Subcutaneous abdominal adipose tissue (tissue), 5 donors: ENCODE results near the gene NUP155.
A peak's percentile ranks its signal among the peaks of the same experiment; 100 is the strongest.
"Not testable (repeated sequence)": the region's sequence is repeated elsewhere in the genome, so short reads cannot be mapped to it uniquely, and the experiment has no call there.

Experiments used
- H3K27ac ChIP-seq: one replicate; pipeline ENCODE4 v1.7.0; 2013; ENCODE audit warnings: low read depth, mild to moderate bottlenecking, inconsistent platforms, low read length, moderate library complexity
- H3K27me3 ChIP-seq, 5 donors: one replicate each; pipeline ENCODE4 v1.7.0; 2013; ENCODE audit warnings: low read length in 5 of 5, inconsistent platforms in 1 of 5; ENCODE audit not compliant: control insufficient read depth in 5 of 5, insufficient read depth in 4 of 5
- H3K36me3 ChIP-seq, 5 donors: one replicate each; pipeline ENCODE4 v1.7.0; 2013; ENCODE audit warnings: low read length in 5 of 5; ENCODE audit not compliant: control insufficient read depth in 5 of 5, insufficient read depth in 5 of 5
- H3K4me1 ChIP-seq, 5 donors: one replicate each; pipeline ENCODE4 v1.7.0; 2013; ENCODE audit warnings: low read length in 5 of 5, mild to moderate bottlenecking in 3 of 5, moderate library complexity in 1 of 5; ENCODE audit not compliant: control insufficient read depth in 5 of 5, insufficient read depth in 5 of 5
- H3K4me3 ChIP-seq, 5 donors: one replicate each; pipeline ENCODE4 v1.7.0; 2013; ENCODE audit warnings: low read length in 5 of 5, low read depth in 1 of 5
- H3K9ac ChIP-seq, 5 donors: one replicate each; pipeline ENCODE4 v1.7.0; 2013; ENCODE audit warnings: low read length in 5 of 5, mild to moderate bottlenecking in 4 of 5, moderate library complexity in 3 of 5
- H3K9me3 ChIP-seq, 5 donors: one replicate each; pipeline ENCODE4 v1.7.0; 2013; ENCODE audit warnings: low read length in 5 of 5; ENCODE audit not compliant: control insufficient read depth in 5 of 5
- donor health status: healthy.
- donor health status: healthy.
- donor health status: healthy.
- donor health status: healthy.
- donor health status: healthy.

NUP155 gene

DNA sequence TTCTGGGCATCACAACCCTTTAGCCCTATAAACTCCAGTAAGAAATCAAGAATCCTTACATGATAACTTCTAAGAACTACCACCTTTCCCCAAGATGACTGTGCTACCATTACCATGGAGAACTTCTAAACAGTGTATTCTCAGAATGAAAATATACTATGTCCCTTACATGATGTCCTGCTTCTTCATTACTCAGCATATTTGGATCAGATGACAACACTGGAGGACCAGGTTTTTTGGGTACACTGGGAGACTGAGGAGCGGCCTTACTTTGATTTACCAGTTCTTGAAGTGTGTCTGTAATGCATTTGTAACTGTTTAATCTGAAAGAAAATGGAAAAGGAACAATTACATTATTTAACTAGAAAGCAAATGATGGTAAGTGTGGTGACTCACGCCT is 66.0 kb downstream of the NUP155 start:
- Histone ChIP-seq H3K36me3 (peaks cover 48 to 87% (median 71%) of the 10 kb centered on the region in 5 donors), H3K27me3 (no peaks in the 10 kb centered on the region), H3K9me3 (no peaks in the 10 kb centered on the region), H3K4me1 (no peaks in the 10 kb centered on the region), H3K4me3 (no peak overlapping the region), H3K9ac (no peak overlapping the region), H3K27ac (no peak overlapping the region)

DNA sequence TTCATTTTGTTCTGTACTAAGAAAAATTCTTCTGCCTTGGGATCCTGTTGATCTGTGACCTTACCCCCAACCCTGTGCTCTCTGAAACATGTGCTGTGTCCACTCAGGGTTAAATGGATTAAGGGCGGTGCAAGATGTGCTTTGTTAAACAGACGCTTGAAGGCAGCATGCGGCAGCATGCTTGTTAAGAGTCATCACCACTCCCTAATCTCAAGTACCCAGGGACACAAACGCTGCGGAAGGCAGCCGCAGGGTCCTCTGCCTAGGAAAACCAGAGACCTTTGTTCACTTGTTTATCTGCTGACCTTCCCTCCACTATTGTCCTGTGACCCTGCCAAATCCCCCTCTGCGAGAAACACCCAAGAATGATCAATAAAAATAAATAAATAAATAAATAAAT is 74.6 kb downstream of the NUP155 start:
- not testable (repeated sequence) for H3K27me3 ChIP-seq, H3K9me3 ChIP-seq, H3K27ac ChIP-seq, H3K4me3 ChIP-seq, H3K9ac ChIP-seq, H3K4me1 ChIP-seq
- peaks cover 38 to 57% (median 53%) of the 10 kb centered on the region in 5 donors for H3K36me3 ChIP-seq

DNA sequence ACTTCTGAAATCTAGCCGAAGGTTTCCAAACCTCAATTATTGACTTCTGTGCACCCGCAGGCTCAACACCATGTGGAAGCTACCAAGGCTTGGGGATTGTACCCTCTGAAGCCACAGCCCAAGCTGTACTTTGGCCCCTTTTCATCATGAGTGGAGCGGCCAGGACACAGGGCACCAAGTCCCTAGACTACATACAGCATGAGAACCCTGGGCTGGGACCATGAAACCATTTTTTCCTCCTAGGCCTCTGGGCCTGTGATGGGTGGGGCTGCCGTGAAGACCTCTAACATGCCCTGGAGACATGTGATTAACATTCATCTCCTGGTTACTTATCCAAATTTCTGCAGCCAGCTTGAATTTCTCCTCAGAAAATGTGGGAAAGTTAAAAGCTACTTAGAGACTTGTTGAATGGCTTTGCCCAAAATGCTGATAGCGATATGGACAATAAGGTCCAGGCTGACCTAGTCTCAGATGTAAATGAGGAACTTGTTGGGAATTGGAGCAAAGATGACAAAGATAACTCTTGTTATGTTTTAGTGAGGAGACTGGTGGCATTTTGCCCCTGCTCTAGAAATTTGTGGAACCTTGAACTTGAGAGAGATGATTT is 87.6 kb downstream of the NUP155 start:
- H3K27me3 ChIP-seq, result no peaks in the 10 kb centered on the region
- H3K9me3 ChIP-seq, result peaks cover 0 to 12% (median 0%) of the 10 kb centered on the region in 5 donors
- H3K4me1 ChIP-seq, result no peaks in the 10 kb centered on the region
- H3K9ac ChIP-seq, result no peak overlapping the region
- H3K4me3 ChIP-seq, result no peak overlapping the region
- H3K27ac ChIP-seq, result no peak overlapping the region
- H3K36me3 ChIP-seq, result no peaks in the 10 kb centered on the region

DNA sequence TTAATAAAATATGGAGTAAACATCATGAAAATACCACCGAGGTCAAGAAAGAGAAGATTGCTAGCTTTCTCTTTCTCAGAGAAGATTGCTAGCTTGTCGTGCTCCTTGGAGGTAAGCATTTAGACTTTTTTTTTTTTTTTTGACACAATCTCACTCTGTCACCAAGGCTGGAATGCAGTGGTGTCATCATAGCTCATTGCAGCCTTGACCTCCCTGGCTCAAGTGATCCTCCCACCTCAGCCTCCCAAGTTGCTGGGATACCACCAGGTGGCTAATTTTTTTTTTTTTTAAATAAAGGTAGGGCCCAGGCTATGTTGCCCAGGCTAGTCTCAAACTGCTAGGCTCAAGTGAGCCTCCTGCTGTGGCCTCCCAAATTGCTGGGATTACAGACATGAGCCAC is 95.4 kb downstream of the NUP155 start:
- H3K4me3 ChIP-seq, result no peak overlapping the region
- no peak overlapping the region for H3K9ac ChIP-seq
- peaks cover 0 to 8% (median 0%) of the 10 kb centered on the region in 5 donors for H3K9me3 ChIP-seq
- H3K36me3 ChIP-seq, result no peaks in the 10 kb centered on the region
- no peak overlapping the region for H3K27ac ChIP-seq
- no peaks in the 10 kb centered on the region for H3K27me3 ChIP-seq
- H3K4me1 ChIP-seq, result peaks cover 0 to 2% (median 0%) of the 10 kb centered on the region in 5 donors

DNA sequence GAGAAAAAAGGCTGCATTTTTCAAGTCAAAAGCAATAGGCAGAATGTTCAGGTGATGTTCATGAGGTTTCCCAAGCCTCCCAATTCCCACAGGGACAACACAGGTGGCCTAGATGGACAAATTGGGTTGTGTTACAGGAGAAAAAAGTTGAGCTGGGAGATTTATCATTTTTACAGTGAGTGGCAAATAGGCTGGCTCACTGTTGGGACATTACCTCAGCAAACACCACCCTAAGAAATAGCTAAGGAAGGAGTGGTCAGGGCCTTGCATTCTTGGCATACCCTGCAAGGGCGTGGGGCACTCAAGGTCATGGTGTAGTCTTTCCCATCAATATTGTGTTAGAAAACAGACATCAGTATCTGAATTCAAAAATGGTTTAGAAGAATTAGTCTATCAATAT is 98.4 kb downstream of the NUP155 start:
- Histone ChIP-seq H3K27me3 (no peaks in the 10 kb centered on the region), H3K4me3 (no peak overlapping the region), H3K4me1 (peaks cover 0 to 2% (median 0%) of the 10 kb centered on the region in 5 donors), H3K27ac (no peak overlapping the region), H3K36me3 (no peaks in the 10 kb centered on the region), H3K9me3 (peaks cover 0 to 10% (median 0%) of the 10 kb centered on the region in 5 donors), H3K9ac (no peak overlapping the region)

DNA sequence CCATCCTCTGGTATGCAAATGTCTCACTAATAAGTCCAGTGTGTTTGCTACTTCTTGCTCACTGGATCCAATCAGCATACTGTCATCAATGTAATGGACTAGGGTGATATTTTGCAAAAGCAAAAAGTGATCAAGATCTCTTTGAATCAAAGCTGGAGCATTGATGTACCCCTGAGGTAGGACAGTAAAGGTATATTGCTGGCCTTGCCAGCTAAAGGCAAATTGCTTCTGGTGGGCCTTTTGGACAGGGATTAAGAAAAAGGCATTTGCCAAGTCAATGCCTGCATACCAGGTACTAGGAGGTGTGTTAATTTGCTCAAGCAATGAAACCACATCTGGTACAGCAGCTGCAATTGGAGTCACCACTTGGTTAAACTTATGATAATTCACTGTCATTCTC is 102.8 kb downstream of the NUP155 start:
- H3K27me3 ChIP-seq, H3K4me1 ChIP-seq, H3K36me3 ChIP-seq, H3K9me3 ChIP-seq, H3K9ac ChIP-seq, H3K27ac ChIP-seq, H3K4me3 ChIP-seq: not testable (repeated sequence)

DNA sequence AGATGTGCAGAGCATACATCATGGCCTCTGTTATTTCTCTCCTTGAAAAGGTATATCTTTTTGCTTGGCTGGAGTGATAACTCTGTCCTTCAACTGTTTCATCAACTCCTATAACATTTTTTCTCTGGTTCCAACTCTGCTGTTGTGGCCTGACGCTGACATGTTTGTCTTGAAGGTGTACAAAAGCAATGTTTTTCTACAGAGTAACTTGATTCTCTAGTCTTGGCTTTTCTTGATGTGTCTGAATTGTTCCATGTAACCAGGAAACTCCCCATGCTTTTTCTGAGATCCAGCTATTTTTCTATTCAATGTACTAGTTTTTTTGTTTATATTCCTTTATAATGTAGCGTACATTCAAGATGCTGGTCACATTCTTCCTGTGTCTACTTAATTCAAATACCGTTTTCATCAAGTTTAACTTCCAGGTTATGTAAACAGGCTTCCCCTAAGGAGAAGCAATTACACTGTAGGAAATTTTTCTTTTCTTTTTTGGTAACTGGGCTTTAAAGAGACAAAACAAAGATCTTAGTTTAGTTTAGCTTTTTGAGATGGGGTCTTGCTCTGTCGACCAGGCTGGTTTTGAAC is 115.0 kb downstream of the NUP155 start:
- no peaks in the 10 kb centered on the region for H3K36me3 ChIP-seq
- H3K4me1 ChIP-seq, result no peaks in the 10 kb centered on the region
- H3K27ac ChIP-seq, result no peak overlapping the region
- H3K9ac ChIP-seq, result no peak overlapping the region
- no peaks in the 10 kb centered on the region for H3K9me3 ChIP-seq
- no peak overlapping the region for H3K4me3 ChIP-seq
- H3K27me3 ChIP-seq, result no peaks in the 10 kb centered on the region

DNA sequence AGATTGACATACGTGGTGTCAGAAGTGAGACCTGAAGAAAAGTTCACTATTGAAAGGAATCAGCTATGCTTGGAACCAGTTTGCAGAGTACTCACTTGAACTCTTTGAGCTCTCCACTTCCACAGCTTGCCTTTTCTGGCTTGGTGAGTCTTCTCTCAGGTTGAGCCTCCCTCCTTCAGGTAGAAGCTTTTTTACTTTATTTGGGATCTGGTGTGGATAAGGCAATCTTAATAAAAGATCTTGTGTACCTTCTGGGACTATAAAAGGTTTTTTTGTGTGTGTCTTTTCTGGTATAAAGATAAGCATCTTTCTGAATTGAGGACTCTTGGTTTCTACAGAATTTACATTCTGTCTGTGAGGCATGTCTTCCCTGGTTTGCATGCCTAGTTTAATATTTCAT is 116.3 kb downstream of the NUP155 start:
- no peaks in the 10 kb centered on the region for H3K36me3 ChIP-seq
- H3K4me3 ChIP-seq, result no peak overlapping the region
- no peaks in the 10 kb centered on the region for H3K27me3 ChIP-seq
- no peaks in the 10 kb centered on the region for H3K9me3 ChIP-seq
- peaks cover 0 to 6% (median 4%) of the 10 kb centered on the region in 5 donors for H3K4me1 ChIP-seq
- H3K27ac ChIP-seq, result no peak overlapping the region
- H3K9ac ChIP-seq, result no peak overlapping the region

DNA sequence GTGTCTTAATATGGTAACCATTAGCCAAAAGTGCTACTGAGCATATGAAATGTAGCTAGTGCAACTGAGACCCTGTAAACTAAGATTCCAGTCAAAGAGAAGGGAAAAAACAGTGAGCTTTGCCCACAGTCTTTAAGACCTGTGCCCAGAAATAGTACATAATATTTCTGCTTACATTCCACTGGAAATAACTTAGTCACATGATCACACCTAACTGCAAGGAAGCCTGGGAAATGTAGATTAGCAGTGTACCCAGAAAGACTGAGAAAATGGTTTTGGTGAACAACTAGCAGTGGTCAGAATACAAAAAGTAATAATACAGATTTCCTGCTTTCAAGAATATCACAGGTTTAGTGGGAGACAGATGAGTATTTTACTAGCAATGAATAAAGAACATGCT is 119.2 kb downstream of the NUP155 start:
- Histone ChIP-seq H3K9me3 (no peaks in the 10 kb centered on the region), H3K4me1 (peaks cover 0 to 24% (median 23%) of the 10 kb centered on the region in 5 donors), H3K27ac (no peak overlapping the region), H3K4me3 (no peak overlapping the region), H3K27me3 (no peaks in the 10 kb centered on the region), H3K9ac (no peak overlapping the region), H3K36me3 (no peaks in the 10 kb centered on the region)

DNA sequence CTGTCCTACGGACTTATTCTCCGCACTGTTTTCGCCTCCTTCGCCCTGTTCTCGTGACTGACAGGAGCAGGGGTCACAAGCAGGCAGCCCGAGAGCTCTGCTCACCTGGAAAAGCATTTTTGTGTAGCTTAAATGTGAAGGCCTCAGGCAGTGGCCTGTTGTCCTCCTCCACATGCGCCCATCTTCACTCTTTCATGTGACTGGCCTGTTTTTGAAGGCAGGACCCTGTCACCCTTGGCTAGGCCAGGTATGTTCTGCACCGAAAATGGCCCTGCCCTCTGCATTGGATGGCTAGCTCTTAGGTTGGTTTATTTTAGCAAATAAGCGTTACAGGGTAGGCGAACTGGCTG is 121.1 kb downstream of the NUP155 start:
- Histone ChIP-seq H3K27ac (peak overlapping the region; percentile 90), H3K36me3 (no peaks in the 10 kb centered on the region), H3K9ac (peak overlapping the region; percentile 87 to 97 (median 88)), H3K9me3 (no peaks in the 10 kb centered on the region), H3K27me3 (no peaks in the 10 kb centered on the region), H3K4me3 (peak overlapping the region; percentile 70 to 91 (median 90)), H3K4me1 (peaks cover 0 to 24% (median 23%) of the 10 kb centered on the region in 5 donors)
